Measurements from ENCODE around the gene C19orf81. TPM values are rescaled to one million over a fixed set of nuclear protein-coding genes. Genes with fewer than 3 reads are reported as not detected.

The C19orf81 gene
- total RNA-seq, 1 donor from 2014 or later: 10.4 TPM

DNA sequence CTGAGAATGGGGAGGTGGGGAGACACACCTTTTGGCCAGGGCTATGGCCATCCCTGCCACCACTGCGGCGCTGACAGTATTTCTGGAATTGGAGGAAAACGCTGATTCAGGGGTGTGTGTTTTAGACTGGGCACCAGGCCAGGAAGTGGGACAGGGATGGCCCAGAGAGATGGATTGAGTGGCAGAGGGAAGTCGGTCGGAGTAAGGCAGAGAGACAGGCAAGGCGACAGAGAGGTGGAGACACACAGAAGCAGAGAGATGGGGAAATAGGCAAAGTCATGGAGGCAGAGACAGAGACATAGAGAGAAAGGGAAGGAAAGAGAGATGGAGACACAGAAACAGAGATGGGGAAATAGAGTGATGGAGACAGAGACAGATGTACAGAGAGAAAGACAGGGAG is 4.1 kb upstream of the C19orf81 start:
- no peak for DNase-seq
- TF ChIP-seq, protein P1, sequence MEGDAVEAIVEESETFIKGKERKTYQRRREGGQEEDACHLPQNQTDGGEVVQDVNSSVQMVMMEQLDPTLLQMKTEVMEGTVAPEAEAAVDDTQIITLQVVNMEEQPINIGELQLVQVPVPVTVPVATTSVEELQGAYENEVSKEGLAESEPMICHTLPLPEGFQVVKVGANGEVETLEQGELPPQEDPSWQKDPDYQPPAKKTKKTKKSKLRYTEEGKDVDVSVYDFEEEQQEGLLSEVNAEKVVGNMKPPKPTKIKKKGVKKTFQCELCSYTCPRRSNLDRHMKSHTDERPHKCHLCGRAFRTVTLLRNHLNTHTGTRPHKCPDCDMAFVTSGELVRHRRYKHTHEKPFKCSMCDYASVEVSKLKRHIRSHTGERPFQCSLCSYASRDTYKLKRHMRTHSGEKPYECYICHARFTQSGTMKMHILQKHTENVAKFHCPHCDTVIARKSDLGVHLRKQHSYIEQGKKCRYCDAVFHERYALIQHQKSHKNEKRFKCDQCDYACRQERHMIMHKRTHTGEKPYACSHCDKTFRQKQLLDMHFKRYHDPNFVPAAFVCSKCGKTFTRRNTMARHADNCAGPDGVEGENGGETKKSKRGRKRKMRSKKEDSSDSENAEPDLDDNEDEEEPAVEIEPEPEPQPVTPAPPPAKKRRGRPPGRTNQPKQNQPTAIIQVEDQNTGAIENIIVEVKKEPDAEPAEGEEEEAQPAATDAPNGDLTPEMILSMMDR (IDR thresholded peaks at IDR 0.05; ENCODE audit: partially characterized antibody, unreplicated experiment): no peak
- Mint-ChIP-seq H3K36me3 (ENCODE audit: unreplicated experiment) (no peaks in the 10 kb centered on the region), H3K4me1 (ENCODE audit: low read depth, unreplicated experiment) (no peaks in the 10 kb centered on the region), H3K27ac (ENCODE audit: unreplicated experiment) (no peak overlapping the region), H3K9me3 (ENCODE audit: unreplicated experiment) (peaks cover 3% of the 10 kb centered on the region), H3K4me3 (ENCODE audit: unreplicated experiment) (no peak overlapping the region), H3K27me3 (ENCODE audit: unreplicated experiment) (peaks cover 4% of the 10 kb centered on the region)

DNA sequence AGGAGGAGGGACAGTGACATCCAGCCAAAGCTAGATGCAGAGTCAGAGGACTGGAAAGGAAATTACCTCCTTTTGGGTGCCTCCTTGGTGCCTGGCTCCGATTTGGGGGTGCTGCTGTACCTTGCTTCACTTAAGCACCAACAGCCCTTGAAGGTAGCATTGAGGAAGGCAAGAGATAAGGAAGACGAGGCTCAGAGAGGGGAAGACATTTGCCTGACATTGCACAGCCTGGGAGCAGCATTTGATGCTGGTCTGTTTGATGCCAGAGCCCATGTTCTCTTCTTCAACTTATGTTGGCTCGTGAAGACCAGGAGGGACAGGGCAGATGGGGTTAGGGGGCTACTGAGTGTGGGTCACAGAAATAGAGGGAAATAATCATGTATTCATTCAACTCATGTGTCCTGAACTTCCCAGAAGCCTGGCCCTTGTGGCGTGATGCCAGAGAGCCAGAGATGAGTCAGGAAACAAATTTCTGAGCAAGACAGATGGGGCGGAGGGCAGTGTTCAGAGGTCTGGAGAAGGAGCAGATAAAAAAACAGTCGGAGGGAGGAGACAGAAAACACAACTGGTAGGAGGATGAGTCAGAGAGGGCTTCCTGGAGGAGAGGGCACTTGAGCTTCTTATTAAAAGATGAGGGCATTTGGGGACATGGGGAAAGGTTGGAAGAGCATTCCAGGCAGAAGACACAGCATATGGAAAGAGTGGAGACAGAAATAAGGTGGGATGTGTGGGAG is 3.0 kb upstream of the C19orf81 start:
- no peak for DNase-seq
- TF ChIP-seq, protein P1 (IDR thresholded peaks at IDR 0.05; ENCODE audit: partially characterized antibody, unreplicated experiment): no peak
- H3K9me3 Mint-ChIP-seq (ENCODE audit: unreplicated experiment): peaks cover 4% of the 10 kb centered on the region
- no peaks in the 10 kb centered on the region for H3K4me1 Mint-ChIP-seq (ENCODE audit: low read depth, unreplicated experiment)
- no peaks in the 10 kb centered on the region for H3K36me3 Mint-ChIP-seq (ENCODE audit: unreplicated experiment)
- H3K27ac Mint-ChIP-seq (ENCODE audit: unreplicated experiment): no peak overlapping the region
- peaks cover 4% of the 10 kb centered on the region for H3K27me3 Mint-ChIP-seq (ENCODE audit: unreplicated experiment)
- H3K4me3 Mint-ChIP-seq (ENCODE audit: unreplicated experiment): no peak overlapping the region

DNA sequence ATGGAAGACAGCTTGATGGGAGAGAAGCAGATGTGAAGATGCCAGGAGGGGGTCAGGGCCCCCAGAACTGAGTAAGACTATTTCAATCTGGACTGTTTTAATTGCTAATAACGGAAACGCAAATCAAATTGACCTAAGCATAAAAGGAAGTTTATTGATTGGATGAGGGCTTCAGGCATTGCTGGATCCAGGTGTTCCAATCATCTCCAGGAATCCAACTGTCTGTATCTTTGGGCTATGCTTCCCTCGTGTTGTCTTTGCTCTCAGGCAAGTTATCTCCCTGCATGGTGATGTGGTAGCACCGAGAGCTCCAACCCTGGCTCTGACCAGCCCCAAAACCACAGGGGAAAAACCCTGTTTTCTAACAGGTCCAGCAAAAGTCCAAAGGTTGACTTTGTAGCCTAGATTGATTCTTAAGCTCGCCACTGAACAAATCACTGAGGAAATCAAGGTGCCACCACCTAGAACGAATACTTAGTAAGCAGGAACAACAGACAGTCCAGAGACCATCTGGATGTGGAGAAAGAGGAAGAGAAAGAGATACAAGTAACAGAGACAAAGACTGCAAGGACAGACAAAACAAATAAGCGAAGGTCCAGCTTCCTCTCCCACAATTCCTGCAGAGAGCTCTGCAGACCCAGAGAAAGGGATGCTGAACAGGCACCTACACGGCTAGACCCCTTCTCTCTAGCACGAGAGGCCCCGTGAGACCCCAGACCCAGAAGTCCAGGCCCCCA is 1.2 kb upstream of the C19orf81 start:
- no peaks in the 10 kb centered on the region for H3K4me1 Mint-ChIP-seq (ENCODE audit: low read depth, unreplicated experiment)
- H3K9me3 Mint-ChIP-seq (ENCODE audit: unreplicated experiment): peaks cover 9% of the 10 kb centered on the region
- H3K36me3 Mint-ChIP-seq (ENCODE audit: unreplicated experiment): no peaks in the 10 kb centered on the region
- TF ChIP-seq, protein P1 (IDR thresholded peaks at IDR 0.05; ENCODE audit: partially characterized antibody, unreplicated experiment): no peak
- H3K4me3 Mint-ChIP-seq (ENCODE audit: unreplicated experiment): no peak overlapping the region
- no peak for DNase-seq
- peaks cover 4% of the 10 kb centered on the region for H3K27me3 Mint-ChIP-seq (ENCODE audit: unreplicated experiment)
- H3K27ac Mint-ChIP-seq (ENCODE audit: unreplicated experiment): no peak overlapping the region

DNA sequence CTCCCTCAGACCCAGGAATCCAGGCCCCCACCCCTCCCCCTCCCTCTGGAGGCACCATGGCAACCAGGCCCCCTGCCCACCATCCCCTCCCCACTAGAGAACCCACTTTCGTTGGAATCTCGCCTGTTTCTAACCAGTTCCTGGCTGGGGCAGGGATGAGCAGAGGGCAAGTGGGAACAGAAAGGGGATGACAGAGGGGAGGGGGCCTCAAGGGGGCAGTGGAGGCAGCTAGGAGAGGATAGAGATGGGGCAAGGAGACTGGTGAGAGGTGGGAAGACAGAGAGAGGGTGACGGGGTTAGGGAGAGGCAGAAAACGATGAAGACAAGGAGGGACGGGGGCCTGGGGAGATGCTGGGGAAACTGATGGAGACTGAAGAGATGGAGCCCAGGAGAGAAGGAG is 586 bp upstream of the C19orf81 start:
- TF ChIP-seq, protein P1 (IDR thresholded peaks at IDR 0.05; ENCODE audit: partially characterized antibody, unreplicated experiment): no peak
- Mint-ChIP-seq H3K9me3 (ENCODE audit: unreplicated experiment) (peaks cover 9% of the 10 kb centered on the region), H3K27me3 (ENCODE audit: unreplicated experiment) (peaks cover 4% of the 10 kb centered on the region), H3K36me3 (ENCODE audit: unreplicated experiment) (no peaks in the 10 kb centered on the region), H3K4me1 (ENCODE audit: low read depth, unreplicated experiment) (no peaks in the 10 kb centered on the region), H3K27ac (ENCODE audit: unreplicated experiment) (no peak overlapping the region), H3K4me3 (ENCODE audit: unreplicated experiment) (no peak overlapping the region)
- no peak for DNase-seq

DNA sequence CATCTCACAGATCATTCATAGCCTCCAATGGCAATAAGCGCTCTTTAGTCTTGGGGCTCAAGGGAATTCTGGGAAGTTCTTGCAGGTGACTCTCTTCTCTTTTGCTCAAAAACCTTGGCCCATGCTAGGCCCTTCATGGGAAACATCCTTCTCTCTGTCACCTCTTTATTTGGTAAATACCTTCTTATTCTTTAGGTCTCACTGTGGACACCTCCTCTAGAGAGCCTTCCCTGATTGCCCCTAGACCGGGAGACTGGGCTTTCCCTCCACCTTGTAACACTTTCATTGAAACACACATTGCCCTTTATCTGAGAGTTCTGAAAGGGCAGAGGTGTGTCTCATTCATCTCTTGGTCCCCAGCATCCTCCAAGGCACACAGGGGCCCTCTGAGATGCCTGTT is 1.9 kb downstream of the C19orf81 start:
- Mint-ChIP-seq H3K4me1 (ENCODE audit: low read depth, unreplicated experiment) (no peaks in the 10 kb centered on the region), H3K36me3 (ENCODE audit: unreplicated experiment) (no peaks in the 10 kb centered on the region), H3K27ac (ENCODE audit: unreplicated experiment) (no peak overlapping the region), H3K4me3 (ENCODE audit: unreplicated experiment) (no peak overlapping the region), H3K27me3 (ENCODE audit: unreplicated experiment) (peaks cover 10% of the 10 kb centered on the region), H3K9me3 (ENCODE audit: unreplicated experiment) (peaks cover 9% of the 10 kb centered on the region)
- TF ChIP-seq, protein P1 (IDR thresholded peaks at IDR 0.05; ENCODE audit: partially characterized antibody, unreplicated experiment): no peak
- no peak for DNase-seq

Data from glutamatergic neuron (in vitro differentiated cells).